Sigmoid colon (tissue), 7 donors: ENCODE results near the gene TWIST1. TPM values are rescaled to one million over a fixed set of nuclear protein-coding genes. Genes with fewer than 3 reads are reported as not detected.

Experiments used
- DNase-seq: peaks from one replicate; pipeline ENCODE4 v3.0.0-alpha.2; 2019
- H3K27ac ChIP-seq, 4 donors: fragments of 200-600 bp; sonication (generic); one replicate each; pipeline ENCODE4 v1.5.1; 2016 to 2019; ENCODE audit warnings: mild to moderate bottlenecking in 1 of 4
- H3K27me3 ChIP-seq, 3 donors: fragments of 200-600 bp; sonication (generic); one replicate each; pipeline ENCODE4 v1.5.1; 2019; ENCODE audit warnings: mild to moderate bottlenecking in 1 of 3
- H3K36me3 ChIP-seq, 4 donors: fragments of 200-600 bp; sonication (generic); one replicate each; pipeline ENCODE4 v1.5.1; 2016 to 2019
- H3K4me1 ChIP-seq, 4 donors: fragments of 200-600 bp; sonication (generic); one replicate each; pipeline ENCODE4 v1.5.1; 2017 to 2019
- H3K4me3 ChIP-seq, 4 donors: fragments of 200-600 bp; sonication (generic); one replicate each; pipeline ENCODE4 v1.5.1; 2017 to 2019; ENCODE audit warnings: mild to moderate bottlenecking in 2 of 4, moderate library complexity in 1 of 4
- H3K9me3 ChIP-seq, 4 donors: fragments of 200-600 bp in 3 of 4; sonication (generic) in 3 of 4; one replicate each; pipeline versions ENCODE4 v1.5.1 to v1.6.1; 2013 to 2019
- CTCF ChIP-seq, 4 experiments: fragments of 450-650 bp in 3 of 4; fragments of 200-600 bp in 1 of 4; IDR thresholded peaks; one replicate each; pipeline ENCODE4 v1.5.1; 2016 to 2019; ENCODE audit warnings: antibody characterized with exemption in 4 of 4, mild to moderate bottlenecking in 3 of 4, moderate library complexity in 2 of 4
- EP300 ChIP-seq, 4 donors: sonication (generic); formaldehyde crosslinking; IDR thresholded peaks; one replicate each; pipeline ENCODE4 v1.6.1; 2017; ENCODE audit warnings: antibody characterized with exemption in 4 of 4
- POLR2A ChIP-seq, 2 donors: fragments of 450-650 bp; IDR thresholded peaks; one replicate each; pipeline ENCODE4 v1.6.1; 2016; ENCODE audit warnings: antibody characterized with exemption in 2 of 2, mild to moderate bottlenecking in 2 of 2, moderate library complexity in 2 of 2
- POLR2AphosphoS5 ChIP-seq, 4 donors: sonication (generic); formaldehyde crosslinking; IDR thresholded peaks; one replicate each; pipeline ENCODE4 v1.6.1; 2017; ENCODE audit warnings: antibody characterized with exemption in 4 of 4
- WGBS, 2 donors: extraction: QIAGEN DNeasy Blood & Tissue Kit; methylation state at CpG; one replicate each; pipeline ENCODE4 v1.1.7; 2013; 5-methylcytosine and 5-hydroxymethylcytosine counted together
- intact Hi-C: fragments of 100-400 bp; cut with DNase I; formaldehyde crosslinking; loops from one replicate; pipeline ENCODE4 v1.15.1; 2023
- polyA plus RNA-seq, 3 donors: library from polyadenylated mRNA; stranded (reverse); fragments of 200-250 nt; gene quantifications; one replicate each; pipeline ENCODE4 v1.2.3, GENCODE V29; 2013
- total RNA-seq, 4 donors: library from RNA; depleted of rRNA; stranded (reverse); fragments of >200 nt; gene quantifications; one replicate each; pipeline ENCODE4 v1.1.0, GENCODE V29; 2016
- donor health status: healthy with polysubstance abuse.
- donor health status: Bipolar disorder and iron deficiency.
- donor health status: healthy.

TWIST1 gene
- total and polyA plus RNA-seq, 7 donors, result 1.0 to 17.8 (median 2.9) TPM; not detected in 1

- no peak for DNase-seq
- Histone ChIP-seq H3K4me3 (no peak overlapping the region), H3K36me3 (no peaks in the 10 kb centered on the region), H3K27me3 (peaks cover 0 to 35% (median 13%) of the 10 kb centered on the region in 3 donors), H3K9me3 (no peaks in the 10 kb centered on the region), H3K27ac (no peak overlapping the region), H3K4me1 (peaks cover 0 to 10% (median 8%) of the 10 kb centered on the region in 4 donors)
- 66 to 68% methylated on average over 2 of the region's 2 CpGs for WGBS, 2 donors
- intact Hi-C loops, result no loop called here
- TF ChIP-seq EP300 (IDR thresholded peaks at IDR 0.05), result no peak
- no peak for TF ChIP-seq POLR2A (IDR thresholded peaks at IDR 0.05)
- no peak for TF ChIP-seq CTCF (IDR thresholded peaks at IDR 0.05)
- TF ChIP-seq POLR2AphosphoS5 (IDR thresholded peaks at IDR 0.05), result no peak
Observed at GRCh38 chr7:19101909-19102308, 15.5 kb downstream of the TWIST1 start.

DNA sequence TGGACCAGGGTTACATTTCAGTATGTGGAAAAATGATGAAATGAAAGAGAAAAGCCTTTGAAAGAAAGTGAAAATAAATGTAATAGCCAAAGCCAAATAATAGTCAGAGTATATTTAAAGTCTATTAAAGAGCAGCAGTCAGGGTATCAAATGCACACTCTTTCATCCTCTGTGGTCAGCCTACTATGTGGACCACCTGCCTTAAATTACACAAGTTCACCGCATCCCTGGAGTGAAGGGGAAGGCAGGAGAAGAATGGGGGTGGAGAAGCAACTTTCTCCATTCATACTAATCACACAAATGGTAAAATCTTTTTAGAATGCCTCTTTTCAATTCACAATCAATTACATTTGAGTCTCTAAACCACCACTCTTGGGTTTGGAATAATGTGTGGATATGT, 16.0 kb downstream of the TWIST1 start:
- H3K27ac ChIP-seq, result no peak overlapping the region
- 71 to 73% methylated on average over 1 of the region's 1 CpG for WGBS, 2 donors
- TF ChIP-seq EP300 (IDR thresholded peaks at IDR 0.05) (no peak), POLR2A (IDR thresholded peaks at IDR 0.05) (no peak), POLR2AphosphoS5 (IDR thresholded peaks at IDR 0.05) (no peak), CTCF (IDR thresholded peaks at IDR 0.05) (no peak)

DNA sequence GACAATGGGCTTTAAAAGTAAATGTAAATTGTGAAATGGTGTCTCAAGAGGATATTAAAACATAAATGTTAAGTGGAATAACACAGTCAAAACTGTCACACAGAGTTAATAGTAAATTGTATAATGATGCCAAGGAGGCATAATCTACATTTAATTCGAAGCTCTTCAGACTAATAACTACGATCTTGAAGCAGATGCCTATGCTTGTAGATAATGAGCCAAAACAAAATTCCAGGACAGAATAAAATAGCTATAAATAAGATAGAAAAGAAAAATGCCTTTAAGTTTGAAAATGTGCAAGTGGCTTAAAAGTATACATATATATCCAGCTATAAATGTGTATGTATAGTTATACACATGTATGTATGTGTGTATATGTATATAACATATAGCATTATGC, 17.5 kb downstream of the TWIST1 start:
- H3K36me3 ChIP-seq, result no peaks in the 10 kb centered on the region
- WGBS, 2 donors, result 69 to 76% methylated on average over 2 of the region's 2 CpGs
- intact Hi-C loops, result no loop called here
- H3K9me3 ChIP-seq, result no peaks in the 10 kb centered on the region
- no peaks in the 10 kb centered on the region for H3K4me1 ChIP-seq
- H3K27ac ChIP-seq, result no peak overlapping the region
- TF ChIP-seq POLR2AphosphoS5 (IDR thresholded peaks at IDR 0.05) (no peak), POLR2A (IDR thresholded peaks at IDR 0.05) (no peak), CTCF (IDR thresholded peaks at IDR 0.05) (no peak), EP300 (IDR thresholded peaks at IDR 0.05) (no peak)
- H3K4me3 ChIP-seq, result no peak overlapping the region
- DNase-seq, result no peak
- peaks cover 0 to 15% (median 0%) of the 10 kb centered on the region in 3 donors for H3K27me3 ChIP-seq

More for the DNA sequence above, 16.0 kb downstream of the TWIST1 start:
- H3K36me3 ChIP-seq, result no peaks in the 10 kb centered on the region
- no peak for DNase-seq
- H3K4me3 ChIP-seq, result no peak overlapping the region
- no peaks in the 10 kb centered on the region for H3K9me3 ChIP-seq
- H3K27me3 ChIP-seq, result peaks cover 0 to 30% (median 10%) of the 10 kb centered on the region in 3 donors
- intact Hi-C loops, result no loop called here
- peaks cover 0 to 6% (median 4%) of the 10 kb centered on the region in 4 donors for H3K4me1 ChIP-seq

- TF ChIP-seq CTCF (IDR thresholded peaks at IDR 0.05), result no peak
- TF ChIP-seq POLR2AphosphoS5 (IDR thresholded peaks at IDR 0.05), result no peak
- no peak for TF ChIP-seq POLR2A (IDR thresholded peaks at IDR 0.05)
- no peak for TF ChIP-seq EP300 (IDR thresholded peaks at IDR 0.05)
- DNase-seq, result no peak
- intact Hi-C loops, result no loop called here
Observed at GRCh38 chr7:19099194-19099593, 18.2 kb downstream of the TWIST1 start.

GRCh38 chr7:19098510-19098909, 18.9 kb downstream of the TWIST1 start:
- WGBS, 2 donors, result 84 to 96% methylated on average over 1 of the region's 1 CpG

More at GRCh38 chr7:19099194-19099593, 18.2 kb downstream of the TWIST1 start:
- Histone ChIP-seq H3K4me3 (no peak overlapping the region), H3K27me3 (peaks cover 0 to 14% (median 0%) of the 10 kb centered on the region in 3 donors), H3K36me3 (no peaks in the 10 kb centered on the region), H3K4me1 (no peaks in the 10 kb centered on the region), H3K9me3 (no peaks in the 10 kb centered on the region), H3K27ac (no peak overlapping the region)
- 85% methylated on average over 3 of the region's 3 CpGs for WGBS, 2 donors

More at GRCh38 chr7:19098510-19098909, 18.9 kb downstream of the TWIST1 start:
- Histone ChIP-seq H3K27ac (no peak overlapping the region), H3K9me3 (no peaks in the 10 kb centered on the region), H3K27me3 (peaks cover 0 to 14% (median 0%) of the 10 kb centered on the region in 3 donors), H3K4me3 (no peak overlapping the region), H3K4me1 (no peaks in the 10 kb centered on the region), H3K36me3 (no peaks in the 10 kb centered on the region)
- DNase-seq, result no peak
- intact Hi-C loops, result no loop called here
- TF ChIP-seq CTCF (IDR thresholded peaks at IDR 0.05) (no peak), EP300 (IDR thresholded peaks at IDR 0.05) (no peak)
